Cardiac fibroblast (primary cell): ENCODE results near the gene NDUFA1.
"Not testable (repeated sequence)": the region's sequence is repeated elsewhere in the genome, so short reads cannot be mapped to it uniquely, and the experiment has no call there.

ENCODE experiments used
- DNase-seq, 2 donors: peaks; one replicate each; pipeline versions ENCODE4 v3.0.0 to v3.0.0-alpha.2; 2010; ENCODE audit warnings: low read depth in 2 of 2
- H3K4me3 ChIP-seq, 2 donors: replicated peaks in 1 of 2; 1 replicate in 1 of 2; 2 replicates in 1 of 2; pipeline ENCODE4 v1.5.1; 2011; ENCODE audit warnings: low read depth in 2 of 2, low read length in 2 of 2, mild to moderate bottlenecking in 2 of 2, moderate library complexity in 1 of 2
- CTCF ChIP-seq: IDR thresholded peaks from one replicate; pipeline ENCODE4 v1.5.1; 2011; ENCODE audit warnings: low read depth, mild to moderate bottlenecking, low read length, inconsistent platforms

The NDUFA1 gene

DNA sequence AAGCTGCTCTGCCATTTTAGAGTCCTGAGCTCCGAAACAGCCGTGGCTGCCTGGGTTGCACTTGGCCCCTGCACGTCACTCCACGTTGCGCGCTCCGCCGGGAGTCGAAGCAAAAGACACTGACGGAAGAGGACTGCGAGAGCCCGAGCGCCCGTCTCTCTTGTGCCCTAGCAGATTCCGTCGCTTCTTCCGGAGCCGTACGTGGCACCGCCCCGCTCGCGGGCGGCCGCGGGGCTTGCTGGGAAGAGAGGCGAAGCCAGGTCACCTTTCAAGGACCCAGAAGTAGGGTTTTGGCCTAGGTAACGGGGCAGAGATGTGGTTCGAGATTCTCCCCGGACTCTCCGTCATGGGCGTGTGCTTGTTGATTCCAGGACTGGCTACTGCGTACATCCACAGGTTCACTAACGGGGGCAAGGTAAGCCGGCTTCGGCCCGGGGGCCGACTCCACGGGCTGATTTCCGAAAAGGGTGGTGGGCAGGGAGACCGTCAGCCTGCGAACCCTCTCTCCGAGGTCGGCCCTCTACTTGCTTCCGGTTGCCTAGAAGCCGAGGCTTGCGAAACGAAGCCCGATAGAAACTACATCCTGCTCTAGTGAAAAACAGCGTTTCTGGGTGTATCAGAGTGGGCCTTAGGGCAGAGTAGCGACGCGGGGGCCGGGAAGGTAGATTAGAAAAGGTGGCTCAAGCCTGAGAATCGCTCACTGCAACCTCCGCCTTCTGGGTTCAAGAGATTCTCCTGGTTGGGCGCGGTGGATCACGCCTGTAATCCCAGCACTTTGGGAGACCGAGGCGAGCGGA is at the start of gene NDUFA1, which contains the start of gene RNF113A:
TSS of gene NDUFA1 (plus strand) at position 234 of the 797 bp plus-strand sequence. CDS start at position 314, 80 bp downstream.
TSS of gene RNF113A (minus strand) at position 135 of the 797 bp plus-strand sequence. CDS start at position 15, 120 bp downstream.
- DNase-seq = peak; percentile 79 to 88
- H3K4me3 ChIP-seq = peak within 1 kb of the TSS; percentile 69
- no peak for TF ChIP-seq CTCF

- H3K4me3 ChIP-seq, DNase-seq: not testable (repeated sequence)
Observed at GRCh38 chrX:119824221-119824620, 47.4 kb upstream of the NDUFA1 start.

- peak; percentile 18 to 57 for DNase-seq
- no peak for TF ChIP-seq CTCF
- no peak overlapping the region for H3K4me3 ChIP-seq
Observed at GRCh38 chrX:119826399-119826959, 45.2 kb upstream of the NDUFA1 start.

GRCh38 chrX:119828446-119828845 is 43.2 kb upstream of the NDUFA1 start:
- no peak overlapping the region for H3K4me3 ChIP-seq
- no peak for TF ChIP-seq CTCF
- no peak for DNase-seq

DNA sequence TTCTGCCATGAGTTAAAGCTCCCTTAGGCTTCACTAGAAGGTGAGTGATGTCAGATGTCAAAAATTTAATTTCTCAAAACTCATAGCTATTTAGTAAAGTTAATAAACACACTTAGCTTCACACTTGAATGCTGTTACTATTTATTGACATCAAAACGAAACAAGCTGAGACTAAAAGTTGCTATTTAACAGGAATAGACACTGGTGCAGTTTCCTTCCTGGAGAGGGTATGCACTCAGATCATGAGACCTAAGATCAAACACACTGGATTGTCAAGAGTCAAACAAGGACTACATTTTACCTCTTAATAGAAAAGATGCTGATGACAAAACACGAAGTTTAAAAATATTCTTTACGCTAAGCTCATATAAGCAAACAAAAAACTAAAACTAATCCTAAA is 37.7 kb upstream of the NDUFA1 start:
- no peak for DNase-seq
- no peak for TF ChIP-seq CTCF

GRCh38 chrX:119852382-119853353 is 19.0 kb upstream of the NDUFA1 start, which contains the start of gene UPF3B:
TSS of gene UPF3B (minus strand) at chrX:119852963. CDS start at chrX:119852928, 35 bp downstream.
- TF ChIP-seq CTCF = no peak
- H3K4me3 ChIP-seq = peak within 1 kb of the TSS; percentile 73 to 75
- peak; percentile 98 to 99 for DNase-seq

More for the DNA sequence above, 37.7 kb upstream of the NDUFA1 start:
- no peak overlapping the region for H3K4me3 ChIP-seq
